ENCODE measurements around the gene RBMY1F. TPM values are rescaled to one million over a fixed set of nuclear protein-coding genes. Genes with fewer than 3 reads are reported as not detected.
"Not testable (repeated sequence)": the region's sequence is repeated elsewhere in the genome, so short reads cannot be mapped to it uniquely, and the experiment has no call there.

The RBMY1F gene
- total and polyA plus RNA-seq, 10 of the 15 experiments (the other 5 are each of a cell fraction or from before 2014, with no cell fraction given), result not detected

GRCh38 chrY:22134719-22135118 is 48.0 kb downstream of the RBMY1F start:
- FAIRE-seq; POLR2A ChIA-PET; SMC1A ChIA-PET (ENCODE audit: uncharacterized antibody, unreplicated experiment): not testable (repeated sequence)

DNA sequence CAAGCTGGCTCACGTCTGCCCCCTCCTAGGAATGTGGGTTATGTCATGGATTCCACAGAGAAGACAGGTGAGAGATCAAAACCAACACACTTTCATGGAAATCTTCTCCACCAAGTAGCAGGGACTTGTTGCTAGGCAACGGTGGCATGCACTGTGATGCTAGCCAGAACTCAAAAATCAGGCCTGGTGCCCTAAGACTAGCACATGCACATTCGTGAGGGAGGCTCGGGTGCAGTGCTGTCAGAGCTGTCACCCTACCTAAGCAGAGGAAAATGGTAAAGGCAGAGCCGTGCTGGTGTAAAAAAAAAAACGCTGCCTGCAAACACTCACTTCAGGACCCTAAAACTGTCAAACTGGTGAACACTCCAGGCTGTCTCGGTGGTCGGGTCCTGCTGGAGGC is 52.2 kb downstream of the RBMY1F start:
- CTCF ChIA-PET; H3K4me2 ChIP-seq (ENCODE audit: control insufficient read depth, insufficient read depth); in situ Hi-C loops (cut with MboI); BruUV-seq (replicated peaks); SMC1A ChIA-PET (ENCODE audit: uncharacterized antibody, unreplicated experiment); DNase-seq (ENCODE audit: low read depth, low spot score); ATAC-seq; H3K79me2 ChIP-seq (ENCODE audit: control insufficient read depth, insufficient read depth, low read length); H3K9me3 ChIP-seq (replicated peaks; ENCODE audit: control insufficient read depth, insufficient read depth, low read length); H3K36me3 ChIP-seq (ENCODE audit: control insufficient read depth in 2 of 2, insufficient read depth in 2 of 2, low read length in 1 of 2); H2AFZ ChIP-seq (ENCODE audit: control insufficient read depth, low read depth, low read length); FAIRE-seq; intact Hi-C loops (cut with micrococcal nuclease; ENCODE audit: unreplicated experiment); RAD21 ChIA-PET (ENCODE audit: unreplicated experiment); H4K20me1 ChIP-seq (ENCODE audit: control insufficient read depth, insufficient read depth); H3K9ac ChIP-seq (ENCODE audit: control insufficient read depth, insufficient read depth, low read length); POLR2A ChIA-PET; H3K27ac ChIP-seq (ENCODE audit: control insufficient read depth, insufficient read depth); H3K4me1 ChIP-seq (ENCODE audit: control insufficient read depth, insufficient read depth, low read length); H3K27me3 ChIP-seq (replicated peaks in 1 of 2; ENCODE audit: control insufficient read depth in 2 of 2, insufficient read depth in 2 of 2, low read length in 1 of 2); H3K4me3 ChIP-seq: not testable (repeated sequence)
- no CpG with 5 or more reads among the region's 8 CpGs for WGBS (ENCODE audit: insufficient coverage, insufficient replicate concordance, low lambda C conversion rate, missing lambda C conversion rate)

More at GRCh38 chrY:22134719-22135118, 48.0 kb downstream of the RBMY1F start:
- H3K4me3 ChIP-seq; H3K4me2 ChIP-seq (ENCODE audit: control insufficient read depth, insufficient read depth); in situ Hi-C loops (cut with MboI); H2AFZ ChIP-seq (ENCODE audit: control insufficient read depth, low read depth, low read length); H3K27ac ChIP-seq (ENCODE audit: control insufficient read depth, insufficient read depth); ATAC-seq; BruUV-seq (replicated peaks); H3K27me3 ChIP-seq (replicated peaks in 1 of 2; ENCODE audit: control insufficient read depth in 2 of 2, insufficient read depth in 2 of 2, low read length in 1 of 2); H3K9me3 ChIP-seq (replicated peaks; ENCODE audit: control insufficient read depth, insufficient read depth, low read length); DNase-seq (ENCODE audit: low read depth, low spot score); intact Hi-C loops (cut with micrococcal nuclease; ENCODE audit: unreplicated experiment); H3K79me2 ChIP-seq (ENCODE audit: control insufficient read depth, insufficient read depth, low read length); RAD21 ChIA-PET (ENCODE audit: unreplicated experiment); H3K9ac ChIP-seq (ENCODE audit: control insufficient read depth, insufficient read depth, low read length); CTCF ChIA-PET; H3K4me1 ChIP-seq (ENCODE audit: control insufficient read depth, insufficient read depth, low read length); H3K36me3 ChIP-seq (ENCODE audit: control insufficient read depth in 2 of 2, insufficient read depth in 2 of 2, low read length in 1 of 2); H4K20me1 ChIP-seq (ENCODE audit: control insufficient read depth, insufficient read depth): not testable (repeated sequence)
- no CpG with 5 or more reads among the region's 3 CpGs for WGBS (ENCODE audit: insufficient coverage, insufficient replicate concordance, low lambda C conversion rate, missing lambda C conversion rate)

Other genes starting within 250 kb of the RBMY1F start
- gene RBMY1J, start 220.5 kb upstream of the RBMY1F start, total RNA-seq (2014; rRNA removed), result not detected in 2 replicates
- gene RBMY1J, start 220.5 kb upstream of the RBMY1F start, total RNA-seq (2014; rRNA removed; fragmentation: Illumina TruSeq; extraction: Trizol), result not detected in 2 replicates
- not detected in 2 replicates for gene RBMY1J, start 220.5 kb upstream of the RBMY1F start, total RNA-seq (2021)
- gene RBMY1J, start 220.5 kb upstream of the RBMY1F start, polyA plus RNA-seq (2011; rRNA removed), result not detected in 2 replicates
- gene RBMY1J, start 220.5 kb upstream of the RBMY1F start, polyA plus RNA-seq (2014; fragmentation: Illumina TruSeq; extraction: Trizol), result not detected in 2 replicates
- gene RBMY1J, start 220.5 kb upstream of the RBMY1F start, polyA plus RNA-seq (2014; fragmentation: Nextera tagmentation; extraction: Ambion mirVana), result not detected
- not detected in 2 replicates for gene RBMY1J, start 220.5 kb upstream of the RBMY1F start, polyA plus RNA-seq (2014; rRNA removed)
- not detected for gene RBMY1J, start 220.5 kb upstream of the RBMY1F start, polyA plus RNA-seq (2016; fragmentation: Nextera tagmentation; extraction: Ambion mirVana)